GM12891 (cell line): ENCODE results near the gene TNS3.

Experiments used
- DNase-seq: peaks from one replicate; pipeline ENCODE4 v3.0.0; 2011; ENCODE audit warnings: low spot score; ENCODE audit not compliant: insufficient read length
- FAIRE-seq: peaks from 2 replicates; lab custom pipeline; 2011; peaks lifted over from hg19 to GRCh38; lab: Jason Lieb, UNC
- PAX5 ChIP-seq: IDR thresholded peaks from 2 replicates; pipeline ENCODE4 v1.6.1; 2011; ENCODE audit warnings: low read length, moderate library complexity, mild to moderate bottlenecking; ENCODE audit not compliant: insufficient read depth, severe bottlenecking
- POLR2A ChIP-seq: IDR thresholded peaks from 2 replicates; pipeline ENCODE4 v1.6.1; 2011; ENCODE audit warnings: low read depth, low read length, control low read depth
- POLR2AphosphoS5 ChIP-seq: IDR thresholded peaks from 2 replicates; pipeline ENCODE4 v1.6.1; 2011; ENCODE audit warnings: low read depth, low read length, control low read depth
- POU2F2 ChIP-seq: IDR thresholded peaks from 2 replicates; pipeline ENCODE4 v1.6.1; 2011; ENCODE audit warnings: low read depth, mild to moderate bottlenecking, control low read depth, low read length, moderate library complexity
- SPI1 ChIP-seq: IDR thresholded peaks from 2 replicates; pipeline ENCODE4 v1.6.1; 2011; ENCODE audit warnings: low read depth, low read length, control low read depth
- TAF1 ChIP-seq: IDR thresholded peaks from 2 replicates; pipeline ENCODE4 v1.6.1; 2011; ENCODE audit warnings: low read depth, low read length, control low read depth

The TNS3 gene

GRCh38 chr7:47534322-47535034 is 47.4 kb downstream of the TNS3 start:
- no peak for DNase-seq
- peak; percentile 20 for FAIRE-seq
- no peak for TF ChIP-seq POLR2A

DNA sequence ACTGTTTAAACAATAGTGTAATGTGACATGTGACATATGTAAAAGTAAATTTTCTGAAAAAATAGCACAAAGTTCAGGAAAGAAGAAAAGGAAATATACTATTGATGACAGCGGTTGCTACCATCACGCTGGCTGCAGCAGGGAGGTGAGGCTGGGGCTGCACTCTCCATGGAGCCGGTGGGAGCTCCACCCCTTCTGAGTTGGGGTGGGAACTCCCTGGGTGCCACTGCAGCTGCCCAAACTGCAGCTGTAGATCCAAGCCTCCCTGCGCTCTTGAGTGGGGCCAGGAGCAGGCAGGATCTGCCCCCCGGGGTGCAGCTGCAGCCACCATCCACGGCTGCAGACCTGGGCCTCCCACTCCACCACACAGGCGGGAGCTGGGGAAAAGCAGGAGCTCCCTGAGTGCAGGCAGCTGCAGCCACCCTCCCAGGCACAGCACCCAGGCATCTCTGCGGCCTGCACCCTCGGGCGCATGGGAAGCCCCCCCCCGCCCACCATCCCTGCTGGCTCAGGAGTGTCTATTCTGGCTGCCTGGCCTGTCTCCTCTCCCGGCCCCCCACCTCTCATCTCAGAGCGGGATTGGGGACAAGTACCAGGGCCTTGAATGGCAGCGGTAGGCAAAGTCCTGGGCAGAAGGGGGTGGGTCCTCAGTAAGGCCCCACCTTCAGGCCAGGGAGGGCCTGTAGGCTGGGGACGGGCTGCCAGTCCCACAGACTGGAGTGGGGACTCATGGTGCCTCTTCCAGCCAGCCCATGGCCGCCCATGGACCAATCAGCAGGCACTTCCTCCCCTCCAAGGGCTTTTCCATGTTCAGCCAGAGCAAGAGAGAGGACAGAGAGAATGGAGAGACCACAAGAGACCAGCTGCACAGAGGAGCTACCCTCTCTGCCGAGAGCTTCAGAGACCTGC is 50.1 kb downstream of the TNS3 start:
- DNase-seq, result no peak
- TF ChIP-seq TAF1, result no peak
- TF ChIP-seq POU2F2, result no peak
- no peak for TF ChIP-seq SPI1
- no peak for TF ChIP-seq POLR2A
- no peak for TF ChIP-seq POLR2AphosphoS5
- TF ChIP-seq PAX5, result no peak
- no peak for FAIRE-seq

- DNase-seq, result no peak
- TF ChIP-seq SPI1, result no peak
- TF ChIP-seq POLR2AphosphoS5, result no peak
- TF ChIP-seq POLR2A, result no peak
- no peak for TF ChIP-seq PAX5
- no peak for TF ChIP-seq POU2F2
- FAIRE-seq, result no peak
Measured at GRCh38 chr7:47529826-47530555, 51.9 kb downstream of the TNS3 start.

GRCh38 chr7:47529405-47529804 is 52.5 kb downstream of the TNS3 start:
- TF ChIP-seq SPI1 (no peak), TAF1 (no peak), POLR2A (no peak), PAX5 (no peak), POU2F2 (no peak), POLR2AphosphoS5 (no peak)
- DNase-seq (no peak), FAIRE-seq (no peak)

- TF ChIP-seq PAX5, result no peak
- TF ChIP-seq SPI1, result no peak
- TF ChIP-seq POLR2AphosphoS5, result no peak
- no peak for TF ChIP-seq TAF1
- TF ChIP-seq POU2F2, result no peak
- no peak for TF ChIP-seq POLR2A
- no peak for FAIRE-seq
- DNase-seq, result no peak
Measured at GRCh38 chr7:47528471-47528870, 53.4 kb downstream of the TNS3 start.

DNA sequence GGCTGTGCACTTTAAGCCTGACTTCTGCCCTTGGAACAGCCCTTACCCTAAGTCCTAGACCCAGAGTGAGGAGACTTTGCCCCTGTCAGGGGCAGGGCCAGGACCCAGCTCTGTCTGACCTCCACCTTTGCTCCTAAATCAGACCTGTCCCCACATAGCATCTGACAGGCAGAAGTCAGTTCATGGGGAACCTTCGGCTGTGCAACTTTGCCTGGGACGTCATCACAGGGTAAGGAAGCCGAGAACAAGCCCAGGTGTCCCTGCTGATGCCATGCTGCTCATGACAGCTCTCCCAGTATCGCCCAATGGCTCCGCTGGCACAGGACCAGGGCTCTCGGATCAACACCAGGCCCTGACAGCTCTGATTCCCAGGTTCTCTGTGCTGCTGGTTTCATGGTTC is 55.4 kb downstream of the TNS3 start:
- no peak for TF ChIP-seq TAF1
- no peak for TF ChIP-seq SPI1
- TF ChIP-seq POLR2A, result no peak
- TF ChIP-seq POLR2AphosphoS5, result no peak
- TF ChIP-seq PAX5, result no peak
- no peak for TF ChIP-seq POU2F2
- FAIRE-seq, result no peak

DNA sequence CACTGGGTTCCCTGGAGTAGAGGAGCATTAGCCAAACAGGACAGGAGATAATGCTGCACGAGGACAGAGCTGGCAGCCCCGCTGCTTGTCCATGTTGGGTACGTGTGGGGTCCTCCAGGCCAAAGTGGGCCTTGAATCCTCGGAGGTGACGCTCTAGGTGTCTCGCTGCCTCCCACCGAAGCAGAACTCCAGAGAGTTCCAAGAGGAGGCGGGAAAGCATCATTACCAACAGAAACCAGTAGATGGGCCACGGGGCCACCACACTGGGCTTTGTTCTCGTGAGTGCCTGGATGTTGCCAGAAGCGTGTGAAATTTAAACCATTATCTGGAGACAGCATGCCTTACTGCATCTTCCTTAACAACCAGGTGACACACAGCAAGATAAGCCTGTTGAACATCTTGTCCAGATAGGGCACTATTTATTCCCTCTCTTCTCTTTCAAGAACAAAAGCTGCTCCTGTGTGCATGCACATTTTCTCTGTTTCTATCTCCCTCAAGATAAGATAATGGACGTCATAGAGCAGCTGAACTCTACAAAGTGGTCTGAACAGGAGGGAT is 56.8 kb downstream of the TNS3 start:
- no peak for FAIRE-seq
- no peak for DNase-seq
- TF ChIP-seq POLR2AphosphoS5 (no peak), POU2F2 (no peak), POLR2A (no peak), TAF1 (no peak), PAX5 (no peak), SPI1 (no peak)

More for the DNA sequence above, 55.4 kb downstream of the TNS3 start:
- DNase-seq, result no peak

DNA sequence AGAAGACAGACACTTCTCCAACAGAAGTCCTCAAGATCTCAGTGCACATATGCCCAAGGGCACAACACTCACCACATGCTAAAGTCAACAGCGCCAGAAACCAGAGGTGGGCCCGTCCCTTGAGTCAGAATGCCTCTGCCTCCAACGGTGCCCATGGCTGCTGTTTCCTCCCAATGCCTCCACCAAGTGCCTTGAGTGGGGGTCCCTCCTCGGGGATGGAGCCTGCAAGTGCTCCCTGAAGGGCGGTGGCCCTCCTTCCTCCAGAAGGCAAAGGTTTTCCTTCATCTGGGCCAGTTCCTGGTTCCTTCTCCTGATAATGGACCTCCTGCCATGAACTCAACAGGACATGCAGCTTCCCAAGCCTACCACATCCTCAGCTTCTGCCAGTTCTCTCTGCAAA is 58.5 kb downstream of the TNS3 start:
- no peak for DNase-seq
- TF ChIP-seq POLR2A, result no peak
- TF ChIP-seq POLR2AphosphoS5, result no peak
- no peak for TF ChIP-seq SPI1
- no peak for TF ChIP-seq PAX5
- no peak for TF ChIP-seq TAF1
- no peak for TF ChIP-seq POU2F2
- no peak for FAIRE-seq
